ENCODE data around the gene SHROOM3.
"Not testable (repeated sequence)": the region's sequence is repeated elsewhere in the genome, so short reads cannot be mapped to it uniquely, and the experiment has no call there.

SHROOM3 gene

DNA sequence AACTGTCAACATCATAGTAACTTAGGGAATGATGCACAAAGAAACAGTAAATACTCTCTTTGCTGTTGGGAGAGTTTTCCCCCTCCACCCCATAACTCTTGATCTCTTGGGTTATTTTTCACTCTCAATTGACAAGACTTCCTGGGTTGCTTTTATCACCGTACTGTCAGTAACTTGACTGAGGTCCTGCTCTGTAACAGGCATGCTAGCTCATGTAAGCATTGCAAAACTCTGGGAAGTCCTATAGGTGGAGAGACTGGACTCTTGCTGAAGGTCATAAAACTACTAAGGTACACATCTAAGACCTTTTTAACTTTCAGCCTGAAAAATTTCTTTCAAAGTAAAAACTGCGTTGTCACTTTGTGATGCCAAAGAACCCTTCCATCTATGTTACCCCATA, 10.9 kb downstream of the SHROOM3 start:
- DNase-seq (ENCODE audit: low spot score), result no peak

- no peak for DNase-seq (ENCODE audit: low spot score)
These were observed 12.4 kb downstream of the SHROOM3 start for GRCh38 chr4:76447393-76447851.

- DNase-seq (ENCODE audit: low spot score), result no peak
These were observed 13.2 kb downstream of the SHROOM3 start for GRCh38 chr4:76448211-76448610.

DNA sequence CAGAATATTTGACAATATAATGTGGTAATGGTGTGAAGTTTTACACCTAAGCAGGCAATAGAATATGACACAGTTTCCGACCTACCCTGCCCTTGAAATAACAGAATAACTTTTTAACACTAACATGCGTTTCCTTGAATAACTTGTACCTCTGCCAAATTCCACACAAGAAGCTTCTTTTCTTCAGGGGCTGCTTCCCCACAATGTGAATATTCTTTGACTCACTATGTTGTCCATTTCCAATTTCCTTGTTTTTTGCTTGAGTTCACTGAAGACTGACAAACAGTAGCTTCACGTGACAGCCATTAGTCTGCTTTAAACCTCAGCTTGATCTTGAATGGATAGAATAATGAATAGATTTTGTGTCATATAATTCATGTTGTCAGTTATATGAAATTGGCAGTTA, 14.3 kb downstream of the SHROOM3 start:
- DNase-seq (ENCODE audit: low spot score), result no peak

DNA sequence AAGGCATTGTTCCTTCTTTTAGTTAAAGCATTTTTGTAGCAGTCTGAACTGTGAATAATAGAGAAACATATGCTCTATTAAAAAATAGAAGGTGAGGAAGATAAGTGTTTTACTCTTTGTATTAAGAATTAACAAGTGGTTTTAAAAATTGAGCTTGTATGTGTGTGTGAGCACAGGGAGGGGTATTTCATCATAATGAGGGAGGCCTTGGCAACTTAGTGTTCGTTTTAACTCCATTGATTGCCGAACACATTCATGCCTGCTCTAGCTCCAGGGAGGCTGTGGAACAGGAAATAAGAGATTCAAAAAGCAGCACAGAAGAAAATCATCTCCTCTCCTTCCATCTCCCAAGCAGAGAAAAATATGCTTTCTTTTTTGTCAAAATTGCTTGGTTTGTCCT, 14.8 kb downstream of the SHROOM3 start:
- no peak for DNase-seq (ENCODE audit: low spot score)

GRCh38 chr4:76453232-76453631, 18.2 kb downstream of the SHROOM3 start:
- no peak for DNase-seq (ENCODE audit: low spot score)

GRCh38 chr4:76454073-76454472, 19.0 kb downstream of the SHROOM3 start:
- DNase-seq (ENCODE audit: low spot score), result not testable (repeated sequence)

DNA sequence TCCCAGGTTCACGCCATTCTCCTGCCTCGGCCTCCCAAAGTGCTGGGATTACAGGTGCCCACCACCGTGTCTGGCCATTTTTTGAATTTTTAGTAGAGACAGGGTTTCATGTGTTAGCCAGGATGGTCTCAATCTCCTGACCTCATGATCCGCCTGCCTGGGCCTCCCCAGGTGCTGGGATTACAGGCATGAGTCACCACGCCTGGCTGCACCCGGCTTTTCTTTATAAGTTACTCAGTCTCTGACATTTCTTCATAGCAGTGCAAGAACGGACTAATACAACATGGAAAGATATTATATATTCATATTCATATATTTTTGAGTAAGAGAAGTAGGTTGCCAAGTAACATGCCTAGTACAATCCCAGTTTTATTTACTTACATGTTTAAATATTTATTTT, 22.9 kb downstream of the SHROOM3 start:
- DNase-seq (ENCODE audit: low spot score), result no peak

DNA sequence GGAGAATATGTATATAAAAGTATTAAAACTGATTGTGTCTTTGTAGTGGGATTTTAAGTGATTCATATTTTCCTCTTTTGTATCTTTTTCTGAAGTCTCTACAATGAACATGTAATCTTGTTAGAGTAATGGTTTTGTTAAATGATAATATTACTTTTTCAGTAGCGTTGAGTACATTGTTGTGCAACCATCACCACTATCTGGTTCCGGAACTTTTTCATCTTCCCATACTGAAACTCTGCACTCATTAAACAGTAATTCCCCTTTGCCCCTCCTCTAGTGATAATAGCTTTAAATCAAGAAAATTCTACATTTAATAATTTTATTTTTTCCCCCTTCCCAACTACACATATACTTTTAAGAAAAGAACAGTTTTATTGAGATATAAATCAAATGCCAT, 23.3 kb downstream of the SHROOM3 start:
- DNase-seq (ENCODE audit: low spot score), result no peak

DNA sequence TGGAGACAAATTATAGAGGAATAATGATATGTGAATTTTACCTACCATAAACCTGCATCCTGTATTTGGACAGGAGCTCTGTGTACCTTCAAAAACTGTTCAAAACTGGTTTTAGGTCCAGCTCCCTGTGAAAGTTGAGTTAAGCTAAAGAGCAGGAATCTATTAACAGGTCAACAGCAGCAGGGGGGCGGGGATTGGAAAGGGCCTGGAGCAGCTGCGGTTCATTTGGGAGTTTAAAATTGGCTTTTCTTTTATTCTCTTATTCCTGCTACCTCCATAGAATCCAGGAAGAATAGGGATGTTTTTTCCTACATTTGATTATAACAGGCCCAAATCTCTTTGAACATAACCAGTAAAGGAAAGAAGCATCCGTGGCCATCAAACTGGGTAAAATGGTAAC, 23.8 kb downstream of the SHROOM3 start:
- peak; percentile 31 for DNase-seq (ENCODE audit: low spot score)

GRCh38 chr4:76459291-76459723, 24.3 kb downstream of the SHROOM3 start:
- DNase-seq (ENCODE audit: low spot score), result peak; percentile 52

- no peak for DNase-seq (ENCODE audit: low spot score)
These were observed 28.5 kb downstream of the SHROOM3 start for GRCh38 chr4:76463568-76463967.

GRCh38 chr4:76470064-76470463, 35.0 kb downstream of the SHROOM3 start:
- DNase-seq (ENCODE audit: low spot score), result no peak

GRCh38 chr4:76470532-76470931, 35.5 kb downstream of the SHROOM3 start:
- DNase-seq (ENCODE audit: low spot score), result no peak

GRCh38 chr4:76476571-76476970, 41.5 kb downstream of the SHROOM3 start:
- no peak for DNase-seq (ENCODE audit: low spot score)

DNA sequence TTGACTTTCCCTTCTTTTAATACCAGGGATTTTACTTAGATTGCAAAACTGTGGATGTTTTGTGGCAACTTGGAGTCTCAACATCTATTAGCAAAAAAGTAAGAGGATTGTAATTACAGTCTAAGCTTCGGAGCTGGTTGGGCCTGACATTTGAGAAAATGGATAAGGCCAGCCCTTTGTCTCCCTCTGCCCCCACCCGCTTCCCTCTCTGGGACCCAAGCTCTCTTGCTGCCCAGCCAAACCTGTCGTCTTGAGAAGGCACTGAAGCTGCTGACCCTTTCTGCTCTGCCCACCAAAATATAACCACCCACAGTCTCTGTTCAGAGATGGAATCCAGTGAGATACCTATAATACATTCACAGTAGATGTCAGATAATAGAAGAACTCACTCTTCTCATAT, 49.6 kb downstream of the SHROOM3 start:
- no peak for DNase-seq (ENCODE audit: low spot score)

GRCh38 chr4:76485450-76485849, 50.4 kb downstream of the SHROOM3 start:
- no peak for DNase-seq (ENCODE audit: low spot score)

- no peak for DNase-seq (ENCODE audit: low spot score)
These were observed 51.7 kb downstream of the SHROOM3 start for GRCh38 chr4:76486588-76487276.

DNA sequence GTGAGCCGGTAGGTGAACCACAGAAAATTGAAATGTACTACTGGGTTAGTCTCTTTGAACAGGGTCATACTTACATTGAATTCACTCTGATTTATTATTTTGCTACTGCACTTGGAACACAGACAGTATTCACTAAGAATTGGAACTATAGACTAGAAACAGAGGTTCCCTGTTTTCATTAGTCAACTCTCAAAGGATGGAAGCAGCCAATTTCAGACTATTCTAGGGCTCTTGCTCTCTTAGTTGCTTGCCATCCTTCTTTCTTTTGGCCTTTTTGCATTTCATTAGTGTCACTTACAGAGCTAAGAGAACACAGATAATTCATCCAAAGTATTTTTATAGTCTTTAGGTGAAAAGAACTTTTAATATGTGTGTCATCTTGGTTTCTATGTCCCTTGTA, 52.6 kb downstream of the SHROOM3 start:
- DNase-seq (ENCODE audit: low spot score), result no peak

DNA sequence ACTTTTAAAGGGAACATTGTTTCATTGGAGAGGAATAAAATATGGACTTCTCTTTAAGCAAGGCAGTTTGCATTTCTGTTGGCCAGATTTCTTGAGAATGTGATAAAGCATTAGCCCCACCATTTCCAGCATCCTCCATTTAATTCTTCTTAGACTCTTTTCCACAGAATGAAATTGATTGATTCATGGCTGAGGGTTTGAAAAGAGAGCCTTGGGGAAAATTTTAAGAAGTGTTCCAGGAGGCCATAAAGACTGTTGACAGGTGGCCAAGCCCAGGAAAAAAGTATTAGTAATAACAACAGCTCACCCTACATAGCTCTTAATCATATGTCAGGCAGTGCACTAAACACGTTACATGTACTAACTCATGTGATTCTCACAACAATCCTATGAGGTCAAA, 53.4 kb downstream of the SHROOM3 start:
- no peak for DNase-seq (ENCODE audit: low spot score)

DNA sequence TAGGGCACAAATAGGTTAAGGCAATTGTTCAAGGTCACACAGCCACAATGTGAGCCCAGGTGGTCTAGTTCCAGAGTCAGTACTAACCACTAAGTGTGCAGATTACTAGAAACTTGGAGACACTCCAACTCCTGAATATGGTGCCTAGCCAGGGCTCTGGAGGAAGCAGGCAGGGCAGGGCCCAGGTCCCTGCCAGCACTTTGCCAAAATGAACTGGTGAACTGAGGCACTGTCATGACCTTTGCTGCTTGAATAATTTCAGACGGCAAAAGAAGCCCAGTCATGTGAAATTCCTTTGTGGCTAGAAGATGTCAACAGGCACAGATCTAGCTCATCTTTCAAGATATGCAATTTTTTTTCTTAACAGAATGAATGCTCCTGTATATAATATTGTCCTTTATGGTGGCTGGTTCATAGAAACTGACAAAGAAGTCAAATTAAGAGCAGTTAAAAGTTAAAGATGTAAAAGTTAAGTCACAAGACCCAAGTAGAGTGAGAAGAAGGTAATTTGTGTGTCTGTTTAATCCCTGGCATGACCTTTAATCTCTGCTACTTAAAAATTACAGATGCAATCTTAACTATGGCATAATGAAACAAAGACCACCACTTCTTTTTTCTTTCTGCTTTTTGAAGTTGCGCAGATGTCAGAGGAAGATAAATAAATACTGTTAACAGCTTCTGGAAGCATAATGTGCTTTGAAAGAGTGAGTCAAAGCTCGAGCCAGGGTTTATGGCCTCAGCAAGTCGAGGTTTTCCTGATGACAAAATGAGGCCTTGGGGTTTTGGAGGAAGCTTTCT, 54.1 kb downstream of the SHROOM3 start:
- no peak for DNase-seq (ENCODE audit: low spot score)

DNA sequence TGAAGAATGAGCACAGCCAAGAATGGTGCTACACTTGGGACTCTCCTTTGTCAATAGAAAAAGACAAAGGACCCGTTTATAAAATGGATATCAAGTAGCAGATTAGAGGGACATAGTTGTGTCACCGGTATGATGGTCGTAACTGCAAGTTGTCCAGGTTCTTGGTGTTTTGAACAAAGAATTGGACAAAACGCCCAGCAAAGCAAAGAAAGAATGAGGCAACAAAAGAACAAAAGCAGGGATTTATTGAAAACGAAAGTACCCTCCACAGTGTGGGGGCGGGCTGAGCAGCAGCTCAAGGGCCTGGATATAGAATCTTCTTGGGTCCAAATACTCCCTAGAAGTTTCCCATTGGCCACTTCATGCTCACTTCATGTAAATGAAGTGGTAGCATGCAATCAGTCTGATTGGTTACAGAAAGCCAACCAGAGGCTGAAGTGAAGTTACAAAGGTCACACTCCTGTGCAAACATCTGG, 54.7 kb downstream of the SHROOM3 start:
- DNase-seq (ENCODE audit: low spot score), result no peak

- DNase-seq (ENCODE audit: low spot score), result no peak
These were observed 57.0 kb downstream of the SHROOM3 start for GRCh38 chr4:76492055-76492454.
